ENCODE measurements around the gene HJV.

The HJV gene

GRCh38 chr1:146022403-146023127, 1.0 kb upstream of the HJV start:
- DNase-seq (ENCODE audit: low read depth in 3 of 3, low spot score in 1 of 3): no peak

GRCh38 chr1:146021050-146021445, 487 bp downstream of the HJV start:
- no peak for DNase-seq (ENCODE audit: low read depth in 3 of 3, low spot score in 1 of 3)

GRCh38 chr1:146020058-146021049, 1.2 kb downstream of the HJV start:
- DNase-seq (ENCODE audit: low read depth in 3 of 3, low spot score in 1 of 3): no peak

- no peak for DNase-seq (ENCODE audit: low read depth in 3 of 3, low spot score in 1 of 3)
Measured at GRCh38 chr1:146019231-146020057, 2.1 kb downstream of the HJV start.

- DNase-seq (ENCODE audit: low read depth in 3 of 3, low spot score in 1 of 3): no peak
Measured at GRCh38 chr1:146016891-146017290, 4.6 kb downstream of the HJV start.

- DNase-seq (ENCODE audit: low read depth in 3 of 3, low spot score in 1 of 3): no peak
Measured at GRCh38 chr1:146013559-146013922, 8.0 kb downstream of the HJV start.

GRCh38 chr1:146012703-146013558, 8.6 kb downstream of the HJV start:
- DNase-seq (ENCODE audit: low read depth in 3 of 3, low spot score in 1 of 3): peak in 1 of 3 donors; percentile 33

GRCh38 chr1:146010126-146010738, 11.3 kb downstream of the HJV start:
- DNase-seq (ENCODE audit: low read depth in 3 of 3, low spot score in 1 of 3): no peak

GRCh38 chr1:146007489-146008133, 13.9 kb downstream of the HJV start:
- DNase-seq (ENCODE audit: low read depth in 3 of 3, low spot score in 1 of 3): no peak

- no peak for DNase-seq (ENCODE audit: low read depth in 3 of 3, low spot score in 1 of 3)
Measured at GRCh38 chr1:146001709-146002108, 19.8 kb downstream of the HJV start.

GRCh38 chr1:145999321-146000024, 22.1 kb downstream of the HJV start:
- no peak for DNase-seq (ENCODE audit: low read depth in 3 of 3, low spot score in 1 of 3)

- no peak for DNase-seq (ENCODE audit: low read depth in 3 of 3, low spot score in 1 of 3)
Measured at GRCh38 chr1:145997718-145998023, 23.9 kb downstream of the HJV start.

- DNase-seq (ENCODE audit: low read depth in 3 of 3, low spot score in 1 of 3): peak in 1 of 3 donors; percentile 29
Measured at GRCh38 chr1:145997016-145997717, 24.4 kb downstream of the HJV start.

GRCh38 chr1:145996433-145997015, 25.0 kb downstream of the HJV start, which contains the start of gene TXNIP:
TSS of gene TXNIP (minus strand) at chr1:145996579. CDS start at chr1:145996266, 313 bp downstream.
- peak; percentile 79 to 86 (median 79) for DNase-seq (ENCODE audit: low read depth in 3 of 3, low spot score in 1 of 3)

GRCh38 chr1:145995964-145996432, 25.5 kb downstream of the HJV start:
- no peak for DNase-seq (ENCODE audit: low read depth in 3 of 3, low spot score in 1 of 3)

GRCh38 chr1:145995148-145995881, 26.2 kb downstream of the HJV start:
- no peak for DNase-seq (ENCODE audit: low read depth in 3 of 3, low spot score in 1 of 3)
